Urothelium cell line (cell line): ENCODE measurements around the gene CACNB2.
"Not testable (repeated sequence)": the region's sequence is repeated elsewhere in the genome, so short reads cannot be mapped to it uniquely, and the experiment has no call there.

Experiments
- DNase-seq: peaks from one replicate; pipeline ENCODE4 v3.0.0; 2011; ENCODE audit warnings: low spot score, mixed read lengths
- FAIRE-seq: peaks from 2 replicates; lab custom pipeline; 2011; peaks lifted over from hg19 to GRCh38; lab: Jason Lieb, UNC

CACNB2 gene

GRCh38 chr10:18551473-18551872 is 411.2 kb downstream of the CACNB2 start:
- no peak for FAIRE-seq
- DNase-seq: no peak

- FAIRE-seq (no peak), DNase-seq (no peak)
Measured at GRCh38 chr10:18554479-18554878, 414.3 kb downstream of the CACNB2 start.

GRCh38 chr10:18556522-18557147 is 416.4 kb downstream of the CACNB2 start:
- no peak for FAIRE-seq
- DNase-seq: no peak

DNA sequence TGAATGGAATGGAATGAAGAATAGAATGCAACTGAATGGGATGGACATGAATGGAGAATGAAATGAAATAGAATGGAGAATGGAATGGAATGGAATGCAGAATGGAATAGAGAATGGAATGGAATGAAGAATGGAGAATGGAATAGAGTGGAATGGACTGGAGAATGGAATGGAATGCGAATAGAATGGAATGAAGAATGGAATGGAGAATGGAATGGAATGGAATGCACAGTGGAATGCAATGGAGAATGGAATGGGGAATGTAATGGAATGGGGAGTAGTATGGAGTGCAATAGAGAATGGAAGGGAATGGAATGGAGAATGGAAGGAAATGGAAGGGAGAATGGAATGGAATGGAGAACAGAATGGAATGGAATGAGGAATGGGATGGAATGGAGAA is 417.7 kb downstream of the CACNB2 start:
- FAIRE-seq (no peak), DNase-seq (no peak)

DNA sequence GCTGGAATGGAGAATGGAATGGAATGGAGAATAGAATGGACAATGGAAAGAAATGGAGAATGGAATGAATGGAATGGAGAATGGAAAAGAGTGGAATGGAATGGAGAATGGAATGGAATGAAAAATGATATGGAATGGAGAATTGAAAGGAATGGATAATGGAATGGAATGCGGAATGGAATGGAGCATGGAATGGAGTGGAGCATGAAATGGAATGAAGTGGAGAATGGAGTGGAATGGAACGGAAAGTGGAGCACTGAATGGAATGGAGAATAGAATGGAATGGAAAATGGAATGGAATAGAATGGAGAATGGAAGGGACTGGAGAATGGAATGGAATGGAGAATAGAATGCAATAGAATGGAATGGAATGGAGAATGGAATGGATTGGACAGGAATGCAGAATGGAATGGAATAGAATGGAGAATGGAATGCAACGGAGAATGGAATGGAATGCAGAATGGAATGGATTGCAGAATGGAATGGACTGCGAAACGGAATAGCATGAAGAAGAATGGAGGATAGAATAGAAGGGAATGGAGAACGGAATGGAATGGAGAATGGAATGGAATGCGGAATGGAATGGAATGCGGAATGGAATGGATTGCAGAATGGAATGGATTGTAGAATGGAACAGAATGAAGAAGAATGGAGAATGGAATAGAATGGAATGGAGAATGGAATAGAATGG is 421.8 kb downstream of the CACNB2 start:
- FAIRE-seq (no peak), DNase-seq (no peak)

- no peak for FAIRE-seq
Measured at GRCh38 chr10:18563003-18563726, 422.9 kb downstream of the CACNB2 start.

GRCh38 chr10:18565006-18565405 is 424.8 kb downstream of the CACNB2 start:
- FAIRE-seq (no peak), DNase-seq (no peak)

More at GRCh38 chr10:18563003-18563726, 422.9 kb downstream of the CACNB2 start:
- no peak for DNase-seq

- DNase-seq (no peak), FAIRE-seq (no peak)
Measured at GRCh38 chr10:18566177-18566576, 426.0 kb downstream of the CACNB2 start.

- FAIRE-seq (no peak), DNase-seq (no peak)
Measured at GRCh38 chr10:18567343-18567856, 427.2 kb downstream of the CACNB2 start.

GRCh38 chr10:18570386-18570785 is 430.2 kb downstream of the CACNB2 start:
- FAIRE-seq, DNase-seq: not testable (repeated sequence)

DNA sequence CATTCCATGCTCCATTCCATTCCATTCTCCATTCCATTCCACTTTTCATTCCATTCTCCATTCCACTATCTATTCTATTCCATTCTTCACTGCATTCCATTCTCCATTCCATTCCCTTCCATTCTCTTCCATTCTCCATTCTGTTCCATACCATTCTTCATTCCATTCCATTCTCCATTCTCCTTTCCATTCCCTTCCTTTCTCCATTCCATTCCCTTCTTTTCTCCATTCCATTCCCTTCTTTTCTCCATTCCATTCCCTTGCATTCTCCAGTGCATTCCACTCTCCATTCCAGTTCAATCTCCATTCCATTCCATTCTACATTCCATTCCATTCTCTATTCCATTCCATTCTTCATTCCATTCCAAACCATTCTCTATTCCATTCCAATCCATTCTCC is 430.9 kb downstream of the CACNB2 start:
- DNase-seq (no peak), FAIRE-seq (no peak)

GRCh38 chr10:18571780-18572179 is 431.6 kb downstream of the CACNB2 start:
- DNase-seq: no peak
- FAIRE-seq: no peak

DNA sequence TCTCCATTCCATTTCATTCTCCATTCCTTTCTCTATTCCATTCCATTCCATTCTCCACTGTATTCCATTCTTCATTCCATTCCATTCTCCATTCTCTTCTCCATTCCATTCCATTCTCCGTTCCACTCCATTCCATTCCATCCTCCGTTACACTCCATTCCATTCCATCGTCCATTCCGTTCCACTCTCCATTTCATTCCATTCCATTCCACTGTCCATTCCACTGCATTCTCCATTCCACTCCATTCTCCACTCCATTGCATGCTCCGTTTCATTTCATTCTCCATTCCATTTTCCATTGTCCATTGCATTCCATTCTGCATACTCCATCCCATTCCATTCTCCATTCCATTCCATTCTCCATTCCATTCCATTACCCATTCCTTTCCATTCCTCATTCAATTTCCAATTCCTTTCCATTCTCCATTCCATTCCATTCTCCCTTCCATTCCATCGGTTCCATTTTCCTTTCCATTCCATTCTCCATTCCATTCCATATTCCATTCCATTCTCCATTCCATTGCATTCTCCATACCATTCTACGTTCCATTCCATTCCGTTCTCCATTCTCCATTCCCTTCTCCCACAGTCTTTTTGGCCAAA is 432.8 kb downstream of the CACNB2 start:
- no peak for FAIRE-seq
- no peak for DNase-seq

DNA sequence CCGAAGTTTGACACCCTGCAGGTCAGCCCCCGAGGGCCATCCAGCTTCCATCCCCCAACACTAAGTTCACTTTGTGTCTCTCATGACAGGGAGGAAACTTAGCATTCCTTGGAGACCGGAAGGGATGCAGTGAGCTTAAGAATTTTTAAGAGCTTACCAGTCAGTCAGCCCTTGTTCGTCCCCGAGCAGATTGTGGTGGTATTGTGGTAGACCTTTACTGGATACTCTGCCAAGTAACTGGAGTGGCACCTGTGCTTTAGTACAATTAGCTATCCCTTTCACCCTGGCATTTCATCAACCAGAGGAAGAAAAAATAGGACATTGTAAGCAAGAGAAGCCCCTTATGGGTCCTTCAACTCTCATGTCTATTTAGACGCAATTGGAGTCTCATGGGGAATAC is 436.4 kb downstream of the CACNB2 start:
- FAIRE-seq (no peak), DNase-seq (no peak)

DNA sequence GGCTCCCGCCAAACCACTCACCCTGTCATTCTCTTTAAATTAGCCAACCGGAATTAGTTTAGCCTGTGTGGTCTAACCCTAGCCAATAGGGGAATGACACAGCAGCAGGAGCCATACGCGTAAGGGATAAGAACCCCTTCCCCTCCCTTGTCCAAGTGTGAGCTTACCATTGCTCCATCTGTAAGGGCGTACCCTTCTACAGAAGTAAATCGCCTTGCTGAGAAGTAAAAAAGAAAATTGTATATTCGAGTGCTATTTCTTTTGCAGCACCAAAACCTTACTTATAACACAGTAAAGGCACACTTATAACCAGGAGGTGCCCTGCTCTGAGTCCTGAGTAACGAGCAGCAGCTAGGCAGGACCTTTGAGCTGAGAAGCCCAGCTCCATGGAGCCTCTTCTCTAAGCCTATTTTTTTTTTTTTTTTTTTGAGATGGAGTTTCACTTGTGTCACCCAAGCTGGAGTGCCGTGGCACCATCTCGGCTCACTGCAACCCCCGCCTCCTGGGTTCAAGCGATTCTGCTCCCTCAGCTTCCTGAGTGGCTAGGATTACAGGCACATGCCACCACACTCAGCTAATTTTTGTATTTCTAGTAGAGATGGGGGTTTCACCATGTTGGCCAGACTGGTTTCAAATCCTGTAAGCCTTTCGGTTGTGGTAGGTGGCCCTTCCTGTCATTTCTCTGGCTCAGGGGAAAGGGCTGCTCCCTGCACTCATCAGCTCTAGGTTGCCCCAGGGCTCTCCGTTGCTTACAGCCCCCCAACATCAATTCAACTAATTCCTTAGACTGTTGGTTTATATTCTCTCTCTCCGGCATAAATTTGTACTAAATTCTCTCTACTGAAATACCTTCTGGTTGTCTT is 437.8 kb downstream of the CACNB2 start:
- DNase-seq (no peak), FAIRE-seq (no peak)

GRCh38 chr10:18582803-18583202 is 442.6 kb downstream of the CACNB2 start:
- no peak for FAIRE-seq

GRCh38 chr10:18583575-18584270 is 443.5 kb downstream of the CACNB2 start:
- DNase-seq: no peak
- no peak for FAIRE-seq

More at GRCh38 chr10:18582803-18583202, 442.6 kb downstream of the CACNB2 start:
- DNase-seq: no peak

DNA sequence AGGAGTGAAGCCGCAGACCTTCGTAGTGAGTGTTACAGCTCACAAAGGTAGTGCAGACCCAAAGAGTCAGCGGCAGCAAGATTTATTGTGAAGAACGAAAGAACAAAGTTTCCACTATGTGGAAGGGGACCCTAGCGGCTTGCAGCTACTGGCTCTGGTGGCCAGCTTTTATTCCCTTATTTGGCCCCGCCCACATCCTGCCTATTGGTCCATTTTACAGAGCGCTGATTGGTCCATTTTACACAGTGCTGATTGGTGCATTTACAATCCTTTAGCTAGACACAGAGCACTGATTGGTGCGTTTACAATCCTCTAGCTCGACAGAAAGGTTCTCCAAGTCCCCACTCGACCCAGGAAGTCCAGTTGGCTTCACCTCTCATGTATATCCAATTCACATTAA is 446.4 kb downstream of the CACNB2 start:
- FAIRE-seq: not testable (repeated sequence)

GRCh38 chr10:18591141-18591540 is 450.9 kb downstream of the CACNB2 start:
- DNase-seq, FAIRE-seq: not testable (repeated sequence)

More for the DNA sequence above, 446.4 kb downstream of the CACNB2 start:
- DNase-seq: not testable (repeated sequence)
